HepG2 (cell line): ENCODE measurements around the gene ZSCAN1. TPM values are rescaled to one million over a fixed set of nuclear protein-coding genes. Genes with fewer than 3 reads are reported as not detected.
A peak's percentile ranks its signal among the peaks of the same experiment; 100 is the strongest.

Source experiments
- FOXM1 ChIP-seq: sonication (generic); formaldehyde crosslinking; IDR thresholded peaks from 2 replicates; pipeline ENCODE4 v1.5.0; 2020; ENCODE audit warnings: missing genetic modification reagents
- GFI1 ChIP-seq: sonication (generic); formaldehyde crosslinking; IDR thresholded peaks from 2 replicates; pipeline ENCODE4 v1.5.0; 2020; ENCODE audit warnings: missing genetic modification reagents, mild to moderate bottlenecking, borderline replicate concordance
- HDAC1 ChIP-seq: sonication (generic); formaldehyde crosslinking; IDR thresholded peaks from 2 replicates; pipeline ENCODE4 v1.5.1; 2020; ENCODE audit warnings: mild to moderate bottlenecking, missing genetic modification reagents
- HDAC2 ChIP-seq: sonication (generic); formaldehyde crosslinking; IDR thresholded peaks from 2 replicates; pipeline ENCODE4 v1.4.0; 2020; ENCODE audit warnings: missing genetic modification reagents
- MTA3 ChIP-seq: sonication (generic); formaldehyde crosslinking; IDR thresholded peaks from 2 replicates; pipeline ENCODE4 v1.4.0; 2020; ENCODE audit warnings: missing genetic modification reagents
- NR2F2 ChIP-seq: IDR thresholded peaks from 2 replicates; pipeline ENCODE4 v1.6.1; 2012; ENCODE audit warnings: low read depth, inconsistent platforms, borderline replicate concordance
- ZBTB21 ChIP-seq: sonication (generic); formaldehyde crosslinking; IDR thresholded peaks from 2 replicates; pipeline ENCODE4 v1.4.0; 2020; ENCODE audit warnings: missing genetic modification reagents
- ZNF331 ChIP-seq: sonication (generic); formaldehyde crosslinking; IDR thresholded peaks from 2 replicates; pipeline ENCODE4 v1.4.0; 2020; ENCODE audit warnings: missing genetic modification reagents
- ZNF839 ChIP-seq: sonication (generic); formaldehyde crosslinking; IDR thresholded peaks from 2 replicates; pipeline ENCODE4 v1.4.0; 2020; ENCODE audit warnings: missing genetic modification reagents, mild to moderate bottlenecking, borderline replicate concordance
- polyA plus RNA-seq, 8 experiments: library from polyadenylated mRNA; depleted of rRNA in 3 of 8; stranded (reverse) in 7 of 8; unstranded in 1 of 8; fragments of >200 nt; fragmentation: Illumina TruSeq in 4 of 8; extraction: Trizol in 4 of 8; gene quantifications; 2 replicates each; pipeline versions ENCODE4 v1.2.1 to v1.2.3, GENCODE V29; 2011 to 2016; ENCODE audit warnings: low read depth in 4 of 8, missing spikeins in 1 of 8, mixed read lengths in 1 of 8; ENCODE audit not compliant: insufficient read depth in 1 of 8
- total RNA-seq, 5 experiments: library from RNA; depleted of rRNA; stranded (reverse); fragments of >200 nt; fragmentation: Illumina TruSeq; extraction: Trizol; gene quantifications; 2 replicates each; pipeline ENCODE4 v1.2.3, GENCODE V29; 2016; ENCODE audit warnings: low read depth in 1 of 5
- TF ChIP-seq, protein P1 (sequence below): sonication (generic); formaldehyde crosslinking; IDR thresholded peaks from one replicate; pipeline ENCODE4 v1.5.1; 2020; ENCODE audit warnings: mild to moderate bottlenecking, missing genetic modification reagents; ENCODE audit errors: not compliant biosample characterization
- TF ChIP-seq, protein P2 (sequence below): IDR thresholded peaks from 2 replicates; pipeline ENCODE4 v1.6.1; 2016; ENCODE audit warnings: mild to moderate bottlenecking, missing biosample characterization, missing genetic modification reagents
- TF ChIP-seq, protein P3 (sequence below): sonication (generic); formaldehyde crosslinking; IDR thresholded peaks from 2 replicates; pipeline ENCODE4 v1.4.0; 2020; ENCODE audit warnings: mild to moderate bottlenecking, missing genetic modification reagents
- TF ChIP-seq, protein P4 (sequence below): sonication (generic); formaldehyde crosslinking; conservative IDR thresholded peaks from 2 replicates; pipeline ENCODE4 v1.4.0; 2020; ENCODE audit warnings: missing genetic modification reagents

Gene ZSCAN1
- total and polyA plus RNA-seq, 2 of the 13 experiments (the other 11 are each of a cell fraction or from before 2014, with no cell fraction given), result not detected

DNA sequence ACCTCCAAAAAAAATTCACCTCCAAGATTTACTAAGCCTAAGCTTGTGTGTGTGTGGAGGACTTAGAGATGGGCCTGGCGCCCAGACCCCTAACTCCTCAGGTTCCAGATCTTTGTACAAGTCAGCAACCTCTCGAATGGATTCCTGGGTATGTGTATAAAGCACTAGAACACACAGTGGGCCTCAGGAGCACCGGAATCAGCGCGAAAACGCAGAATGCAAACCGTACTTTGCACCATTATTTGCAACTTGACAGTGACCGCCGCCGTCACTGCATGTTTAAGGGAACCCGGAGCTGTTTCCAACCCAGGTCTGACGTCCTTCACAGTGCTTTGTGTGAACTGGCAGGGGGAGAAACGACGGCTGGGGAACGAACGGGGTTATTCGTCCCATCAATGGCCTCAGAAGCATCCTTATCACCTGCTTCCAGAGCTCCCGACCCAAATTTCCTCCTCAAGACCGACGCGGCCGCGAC is 31.9 kb upstream of the ZSCAN1 start (continued):
- no peak for TF ChIP-seq NR2F2
- TF ChIP-seq FOXM1 (CRISPR knock-in tag), result no peak
- TF ChIP-seq, protein P1, sequence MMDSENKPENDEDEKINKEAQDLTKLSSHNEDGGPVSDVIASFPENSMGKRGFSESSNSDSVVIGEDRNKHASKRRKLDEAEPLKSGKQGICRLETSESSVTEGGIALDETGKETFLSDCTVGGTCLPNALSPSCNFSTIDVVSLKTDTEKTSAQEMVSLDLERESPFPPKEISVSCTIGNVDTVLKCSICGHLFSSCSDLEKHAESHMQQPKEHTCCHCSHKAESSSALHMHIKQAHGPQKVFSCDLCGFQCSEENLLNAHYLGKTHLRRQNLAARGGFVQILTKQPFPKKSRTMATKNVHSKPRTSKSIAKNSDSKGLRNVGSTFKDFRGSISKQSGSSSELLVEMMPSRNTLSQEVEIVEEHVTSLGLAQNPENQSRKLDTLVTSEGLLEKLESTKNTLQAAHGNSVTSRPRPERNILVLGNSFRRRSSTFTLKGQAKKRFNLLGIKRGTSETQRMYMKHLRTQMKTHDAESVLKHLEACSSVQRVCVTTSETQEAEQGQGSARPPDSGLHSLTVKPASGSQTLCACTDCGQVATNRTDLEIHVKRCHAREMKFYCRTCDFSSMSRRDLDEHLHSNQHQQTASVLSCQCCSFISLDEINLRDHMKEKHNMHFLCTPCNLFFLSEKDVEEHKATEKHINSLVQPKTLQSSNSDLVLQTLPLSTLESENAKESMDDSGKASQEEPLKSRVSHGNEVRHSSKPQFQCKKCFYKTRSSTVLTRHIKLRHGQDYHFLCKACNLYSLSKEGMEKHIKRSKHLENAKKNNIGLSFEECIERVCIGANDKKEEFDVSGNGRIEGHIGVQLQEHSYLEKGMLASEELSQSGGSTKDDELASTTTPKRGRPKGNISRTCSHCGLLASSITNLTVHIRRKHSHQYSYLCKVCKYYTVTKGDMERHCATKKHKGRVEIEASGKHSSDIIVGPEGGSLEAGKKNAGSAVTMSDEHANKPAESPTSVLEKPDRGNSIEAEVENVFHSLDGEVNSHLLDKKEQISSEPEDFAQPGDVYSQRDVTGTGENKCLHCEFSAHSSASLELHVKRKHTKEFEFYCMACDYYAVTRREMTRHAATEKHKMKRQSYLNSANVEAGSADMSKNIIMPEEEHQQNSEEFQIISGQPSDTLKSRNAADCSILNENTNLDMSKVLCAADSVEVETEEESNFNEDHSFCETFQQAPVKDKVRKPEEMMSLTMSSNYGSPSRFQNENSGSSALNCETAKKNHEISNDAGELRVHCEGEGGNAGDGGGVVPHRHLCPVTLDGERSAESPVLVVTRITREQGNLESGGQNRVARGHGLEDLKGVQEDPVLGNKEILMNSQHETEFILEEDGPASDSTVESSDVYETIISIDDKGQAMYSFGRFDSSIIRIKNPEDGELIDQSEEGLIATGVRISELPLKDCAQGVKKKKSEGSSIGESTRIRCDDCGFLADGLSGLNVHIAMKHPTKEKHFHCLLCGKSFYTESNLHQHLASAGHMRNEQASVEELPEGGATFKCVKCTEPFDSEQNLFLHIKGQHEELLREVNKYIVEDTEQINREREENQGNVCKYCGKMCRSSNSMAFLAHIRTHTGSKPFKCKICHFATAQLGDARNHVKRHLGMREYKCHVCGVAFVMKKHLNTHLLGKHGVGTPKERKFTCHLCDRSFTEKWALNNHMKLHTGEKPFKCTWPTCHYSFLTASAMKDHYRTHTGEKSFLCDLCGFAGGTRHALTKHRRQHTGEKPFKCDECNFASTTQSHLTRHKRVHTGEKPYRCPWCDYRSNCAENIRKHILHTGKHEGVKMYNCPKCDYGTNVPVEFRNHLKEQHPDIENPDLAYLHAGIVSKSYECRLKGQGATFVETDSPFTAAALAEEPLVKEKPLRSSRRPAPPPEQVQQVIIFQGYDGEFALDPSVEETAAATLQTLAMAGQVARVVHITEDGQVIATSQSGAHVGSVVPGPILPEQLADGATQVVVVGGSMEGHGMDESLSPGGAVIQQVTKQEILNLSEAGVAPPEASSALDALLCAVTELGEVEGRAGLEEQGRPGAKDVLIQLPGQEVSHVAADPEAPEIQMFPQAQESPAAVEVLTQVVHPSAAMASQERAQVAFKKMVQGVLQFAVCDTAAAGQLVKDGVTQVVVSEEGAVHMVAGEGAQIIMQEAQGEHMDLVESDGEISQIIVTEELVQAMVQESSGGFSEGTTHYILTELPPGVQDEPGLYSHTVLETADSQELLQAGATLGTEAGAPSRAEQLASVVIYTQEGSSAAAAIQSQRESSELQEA (CRISPR knock-in tag), result no peak
- no peak for TF ChIP-seq GFI1
- no peak for TF ChIP-seq ZNF331 (CRISPR knock-in tag)
- no peak for TF ChIP-seq MTA3 (CRISPR knock-in tag)
- TF ChIP-seq, protein P2, sequence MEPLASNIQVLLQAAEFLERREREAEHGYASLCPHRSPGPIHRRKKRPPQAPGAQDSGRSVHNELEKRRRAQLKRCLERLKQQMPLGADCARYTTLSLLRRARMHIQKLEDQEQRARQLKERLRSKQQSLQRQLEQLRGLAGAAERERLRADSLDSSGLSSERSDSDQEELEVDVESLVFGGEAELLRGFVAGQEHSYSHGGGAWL (CRISPR knock-in tag), result no peak
- 0 out of 2 replicates have a peak, but pooled peaks have one; percentile 52 for TF ChIP-seq ZBTB21 (CRISPR knock-in tag)
- no peak for TF ChIP-seq ZNF839
- no peak for TF ChIP-seq HDAC1 (CRISPR knock-in tag)
- TF ChIP-seq, protein P3, sequence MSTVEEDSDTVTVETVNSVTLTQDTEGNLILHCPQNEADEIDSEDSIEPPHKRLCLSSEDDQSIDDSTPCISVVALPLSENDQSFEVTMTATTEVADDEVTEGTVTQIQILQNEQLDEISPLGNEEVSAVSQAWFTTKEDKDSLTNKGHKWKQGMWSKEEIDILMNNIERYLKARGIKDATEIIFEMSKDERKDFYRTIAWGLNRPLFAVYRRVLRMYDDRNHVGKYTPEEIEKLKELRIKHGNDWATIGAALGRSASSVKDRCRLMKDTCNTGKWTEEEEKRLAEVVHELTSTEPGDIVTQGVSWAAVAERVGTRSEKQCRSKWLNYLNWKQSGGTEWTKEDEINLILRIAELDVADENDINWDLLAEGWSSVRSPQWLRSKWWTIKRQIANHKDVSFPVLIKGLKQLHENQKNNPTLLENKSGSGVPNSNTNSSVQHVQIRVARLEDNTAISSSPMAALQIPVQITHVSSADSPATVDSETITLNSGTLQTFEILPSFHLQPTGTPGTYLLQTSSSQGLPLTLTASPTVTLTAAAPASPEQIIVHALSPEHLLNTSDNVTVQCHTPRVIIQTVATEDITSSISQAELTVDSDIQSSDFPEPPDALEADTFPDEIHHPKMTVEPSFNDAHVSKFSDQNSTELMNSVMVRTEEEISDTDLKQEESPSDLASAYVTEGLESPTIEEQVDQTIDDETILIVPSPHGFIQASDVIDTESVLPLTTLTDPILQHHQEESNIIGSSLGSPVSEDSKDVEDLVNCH, result no peak
- TF ChIP-seq HDAC2, result no peak
- TF ChIP-seq, protein P4, sequence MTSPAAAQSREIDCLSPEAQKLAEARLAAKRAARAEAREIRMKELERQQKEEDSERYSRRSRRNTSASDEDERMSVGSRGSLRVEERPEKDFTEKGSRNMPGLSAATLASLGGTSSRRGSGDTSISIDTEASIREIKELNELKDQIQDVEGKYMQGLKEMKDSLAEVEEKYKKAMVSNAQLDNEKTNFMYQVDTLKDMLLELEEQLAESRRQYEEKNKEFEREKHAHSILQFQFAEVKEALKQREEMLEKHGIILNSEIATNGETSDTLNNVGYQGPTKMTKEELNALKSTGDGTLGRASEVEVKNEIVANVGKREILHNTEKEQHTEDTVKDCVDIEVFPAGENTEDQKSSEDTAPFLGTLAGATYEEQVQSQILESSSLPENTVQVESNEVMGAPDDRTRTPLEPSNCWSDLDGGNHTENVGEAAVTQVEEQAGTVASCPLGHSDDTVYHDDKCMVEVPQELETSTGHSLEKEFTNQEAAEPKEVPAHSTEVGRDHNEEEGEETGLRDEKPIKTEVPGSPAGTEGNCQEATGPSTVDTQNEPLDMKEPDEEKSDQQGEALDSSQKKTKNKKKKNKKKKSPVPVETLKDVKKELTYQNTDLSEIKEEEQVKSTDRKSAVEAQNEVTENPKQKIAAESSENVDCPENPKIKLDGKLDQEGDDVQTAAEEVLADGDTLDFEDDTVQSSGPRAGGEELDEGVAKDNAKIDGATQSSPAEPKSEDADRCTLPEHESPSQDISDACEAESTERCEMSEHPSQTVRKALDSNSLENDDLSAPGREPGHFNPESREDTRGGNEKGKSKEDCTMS, result no peak
